Ovary (tissue), 3 donors: ENCODE results near the gene MSI2.

ENCODE experiments used
- POLR2A ChIP-seq: fragments of 450-650 bp; IDR thresholded peaks from one replicate; pipeline ENCODE4 v1.6.1; 2017; ENCODE audit warnings: antibody characterized with exemption, mild to moderate bottlenecking, moderate library complexity
- TF ChIP-seq, protein P1 (sequence below), 3 donors: fragments of 450-650 bp in 2 of 3; fragments of 200-600 bp in 1 of 3; IDR thresholded peaks; one replicate each; pipeline versions ENCODE4 v1.5.1 to v1.8.0; 2016 to 2022; ENCODE audit warnings: antibody characterized with exemption in 3 of 3, mild to moderate bottlenecking in 1 of 3
- donor health status: DM: no; HTN: no; CAD: no.

GRCh38 chr17:57685499-57686132 is 429.3 kb downstream of the MSI2 start:
- TF ChIP-seq, protein P1, sequence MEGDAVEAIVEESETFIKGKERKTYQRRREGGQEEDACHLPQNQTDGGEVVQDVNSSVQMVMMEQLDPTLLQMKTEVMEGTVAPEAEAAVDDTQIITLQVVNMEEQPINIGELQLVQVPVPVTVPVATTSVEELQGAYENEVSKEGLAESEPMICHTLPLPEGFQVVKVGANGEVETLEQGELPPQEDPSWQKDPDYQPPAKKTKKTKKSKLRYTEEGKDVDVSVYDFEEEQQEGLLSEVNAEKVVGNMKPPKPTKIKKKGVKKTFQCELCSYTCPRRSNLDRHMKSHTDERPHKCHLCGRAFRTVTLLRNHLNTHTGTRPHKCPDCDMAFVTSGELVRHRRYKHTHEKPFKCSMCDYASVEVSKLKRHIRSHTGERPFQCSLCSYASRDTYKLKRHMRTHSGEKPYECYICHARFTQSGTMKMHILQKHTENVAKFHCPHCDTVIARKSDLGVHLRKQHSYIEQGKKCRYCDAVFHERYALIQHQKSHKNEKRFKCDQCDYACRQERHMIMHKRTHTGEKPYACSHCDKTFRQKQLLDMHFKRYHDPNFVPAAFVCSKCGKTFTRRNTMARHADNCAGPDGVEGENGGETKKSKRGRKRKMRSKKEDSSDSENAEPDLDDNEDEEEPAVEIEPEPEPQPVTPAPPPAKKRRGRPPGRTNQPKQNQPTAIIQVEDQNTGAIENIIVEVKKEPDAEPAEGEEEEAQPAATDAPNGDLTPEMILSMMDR (IDR thresholded peaks at IDR 0.05), result no peak
- TF ChIP-seq POLR2A, result no peak
